ENCODE measurements around the gene RHCE.
"Not testable (repeated sequence)": the region's sequence is repeated elsewhere in the genome, so short reads cannot be mapped to it uniquely, and the experiment has no call there.

The RHCE gene

GRCh38 chr1:25397549-25397948, 23.1 kb downstream of the RHCE start:
- DNase-seq = not testable (repeated sequence)

- no peak for DNase-seq
Measured at GRCh38 chr1:25392841-25393240, 27.8 kb downstream of the RHCE start.

GRCh38 chr1:25389721-25390120, 30.9 kb downstream of the RHCE start:
- not testable (repeated sequence) for DNase-seq

DNA sequence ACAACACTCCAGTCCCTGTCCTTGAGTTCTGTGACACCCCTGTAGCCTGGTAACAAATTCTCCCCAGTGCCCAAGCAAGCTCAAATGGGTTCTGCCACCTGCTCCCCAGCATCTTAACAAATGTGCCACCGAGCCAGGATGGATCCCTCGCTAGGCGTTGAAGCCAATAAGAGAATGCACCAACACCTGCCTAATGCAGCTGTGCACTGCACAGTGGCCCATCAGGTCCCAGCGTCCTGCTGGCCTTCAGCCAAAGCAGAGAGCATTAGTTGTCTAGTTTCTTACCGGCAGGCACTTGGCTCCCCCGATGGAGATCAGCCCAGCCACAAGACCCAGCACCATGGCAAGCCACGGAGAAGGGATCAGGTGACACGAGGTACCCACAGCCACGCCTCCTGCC, 31.9 kb downstream of the RHCE start:
- DNase-seq = not testable (repeated sequence)

DNA sequence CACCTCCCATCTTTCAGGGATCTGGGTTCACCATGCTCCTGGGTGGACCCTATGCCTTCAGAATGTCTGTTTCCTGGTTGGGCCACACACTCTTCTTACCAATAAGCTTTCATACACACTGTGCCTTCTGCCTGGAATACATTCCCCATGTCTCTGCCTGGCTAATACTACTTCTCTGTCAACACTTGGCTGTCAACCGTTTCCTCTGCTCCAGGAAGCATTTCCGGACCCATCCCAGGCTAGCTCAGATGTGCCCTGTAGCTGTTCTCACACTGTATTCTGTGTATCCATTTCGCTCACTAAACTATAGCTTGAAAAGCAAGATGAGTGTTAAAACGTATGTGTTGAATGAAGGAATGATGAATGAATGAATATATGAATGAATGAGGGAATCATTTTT, 33.5 kb downstream of the RHCE start:
- not testable (repeated sequence) for DNase-seq

DNA sequence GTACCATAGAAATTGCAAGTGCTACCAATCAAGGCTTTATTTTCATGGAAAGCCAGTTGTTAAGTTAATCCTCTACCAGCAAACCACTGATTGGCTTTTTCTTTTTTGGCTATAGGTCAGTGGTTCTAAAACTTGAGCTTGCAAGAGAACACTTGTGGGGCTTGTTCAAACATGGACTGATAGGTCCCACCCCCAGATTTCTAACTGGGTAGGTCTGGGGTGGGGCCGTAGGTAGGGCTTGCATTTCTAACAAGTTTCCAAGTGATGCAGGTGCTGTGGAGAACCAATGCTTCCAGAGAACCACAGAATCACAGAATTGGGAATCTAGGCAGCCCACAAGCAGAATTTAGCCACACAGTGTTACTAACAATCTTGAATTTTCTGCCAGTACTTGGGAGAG, 36.8 kb downstream of the RHCE start:
- DNase-seq = not testable (repeated sequence)

DNA sequence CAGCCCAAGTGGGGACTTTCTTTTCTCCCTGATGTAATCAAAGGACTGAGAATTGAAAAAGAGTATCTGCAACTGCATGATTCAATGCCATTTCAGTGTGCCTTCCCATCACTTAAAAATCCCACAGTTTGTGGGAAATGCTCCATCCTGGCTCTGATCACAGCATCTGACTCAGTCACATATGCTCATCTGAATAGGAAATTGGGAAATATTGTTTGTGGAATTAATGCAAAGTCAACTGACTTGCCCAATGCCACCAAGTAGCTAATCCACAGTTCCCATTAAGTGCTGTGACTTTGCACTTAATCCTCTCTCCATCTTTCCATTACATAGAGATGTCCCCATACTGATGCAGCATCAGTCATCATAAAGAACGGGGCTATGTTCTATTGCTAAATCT, 37.5 kb downstream of the RHCE start:
- DNase-seq = not testable (repeated sequence)

GRCh38 chr1:25382543-25382942, 38.1 kb downstream of the RHCE start:
- DNase-seq = not testable (repeated sequence)

GRCh38 chr1:25378367-25378766, 42.3 kb downstream of the RHCE start:
- DNase-seq = not testable (repeated sequence)

DNA sequence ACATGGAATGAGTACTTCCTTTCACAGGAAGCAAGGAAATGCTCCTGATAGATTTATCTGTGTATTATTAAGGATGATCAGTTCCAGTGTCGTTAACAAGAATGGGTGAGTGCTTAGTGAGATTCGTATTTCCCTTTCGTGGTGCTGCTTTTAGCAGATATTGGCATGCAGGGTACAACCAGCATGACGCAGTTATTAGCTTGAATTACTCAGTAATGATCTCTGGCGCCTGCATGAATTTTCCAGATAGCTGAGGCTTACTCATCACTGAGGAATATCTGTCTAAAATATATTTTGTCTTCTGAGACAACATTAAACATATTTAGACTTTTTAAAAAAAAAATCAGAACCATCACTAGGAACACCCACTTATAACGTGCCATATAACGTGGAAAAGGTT, 48.9 kb downstream of the RHCE start:
- not testable (repeated sequence) for DNase-seq

- DNase-seq = not testable (repeated sequence)
Measured at GRCh38 chr1:25369691-25370271, 50.8 kb downstream of the RHCE start.

- DNase-seq = no peak
Measured at GRCh38 chr1:25369241-25369640, 51.4 kb downstream of the RHCE start.

DNA sequence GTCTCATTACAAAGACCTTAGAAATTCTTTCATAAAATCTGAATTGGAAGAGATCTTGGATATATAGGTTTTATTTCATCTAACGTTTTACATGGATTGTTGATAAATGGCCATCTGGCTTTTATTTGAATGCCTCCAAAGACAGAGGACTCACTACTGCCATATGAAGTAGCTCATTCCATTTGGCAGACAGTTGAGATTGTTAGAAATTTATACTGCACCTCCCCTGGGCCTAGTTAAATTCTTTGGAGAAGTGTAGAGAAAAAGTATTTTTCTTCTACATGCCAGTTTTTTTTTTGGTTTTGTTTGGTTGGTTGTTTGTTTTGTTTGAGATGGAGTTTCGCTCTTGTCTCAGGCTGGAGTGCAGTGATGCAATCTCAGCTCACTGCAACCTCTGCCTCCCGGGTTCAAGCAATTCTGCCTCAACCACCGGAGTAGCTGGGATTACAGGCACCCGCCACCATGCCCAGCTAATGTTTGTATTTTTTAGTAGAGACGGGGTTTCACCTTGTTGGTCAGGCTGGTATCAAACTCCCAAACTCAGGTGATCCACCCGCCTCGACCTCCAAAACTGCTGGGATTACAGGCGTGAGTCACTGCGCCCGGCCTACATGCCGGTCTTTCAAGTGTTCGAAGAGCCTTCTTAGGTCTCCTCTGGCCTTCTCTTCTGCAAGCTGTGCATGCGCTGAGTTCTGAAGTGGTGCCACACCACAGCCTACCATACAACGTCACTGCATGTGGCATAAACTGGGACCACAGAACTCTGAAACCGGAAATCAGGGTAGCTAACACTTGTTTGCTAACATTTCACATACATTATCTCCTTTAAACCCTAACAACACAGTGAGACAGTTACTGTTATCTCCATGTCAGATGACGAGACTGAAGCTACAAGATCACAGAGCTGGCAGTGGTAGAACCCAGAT, 57.7 kb downstream of the RHCE start:
- DNase-seq = not testable (repeated sequence)

DNA sequence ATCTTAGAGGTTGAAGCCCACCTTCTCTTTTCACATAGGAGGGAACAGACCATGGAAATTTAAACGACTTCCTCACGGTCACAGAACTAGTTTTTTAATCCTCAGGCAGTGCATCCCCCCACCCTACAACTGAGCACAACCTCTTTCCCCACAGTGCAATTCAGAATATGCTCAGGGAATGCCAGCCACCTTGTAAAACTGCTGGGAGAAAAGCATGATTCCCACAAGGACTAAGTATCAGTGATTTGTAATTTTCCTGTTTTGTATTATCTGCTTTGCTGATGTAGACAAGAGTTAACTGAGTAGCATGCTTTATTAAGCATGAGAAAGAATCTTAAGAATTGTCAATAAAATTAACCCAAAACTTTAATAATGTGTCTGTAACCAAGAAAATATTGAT, 58.7 kb downstream of the RHCE start:
- DNase-seq = no peak

GRCh38 chr1:25360596-25361581, 59.7 kb downstream of the RHCE start:
- no peak for DNase-seq

DNA sequence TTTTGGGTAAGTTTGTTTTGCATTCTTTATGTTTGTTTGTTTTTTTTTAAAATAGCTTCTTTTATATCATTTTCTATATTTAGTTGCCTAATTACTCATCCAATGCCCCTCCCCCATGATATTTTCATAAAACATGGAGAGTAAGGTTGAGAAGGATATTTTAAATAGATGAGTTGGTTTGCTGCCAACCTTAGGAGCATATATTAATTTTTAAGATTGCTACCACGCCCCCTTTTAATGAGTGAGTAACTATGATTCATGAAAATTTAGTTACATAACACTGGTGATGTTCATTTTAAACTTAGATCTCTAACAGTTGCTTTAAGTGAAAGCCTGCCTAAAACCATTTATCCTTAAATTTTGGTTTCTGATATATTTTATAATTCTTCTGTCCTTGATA, 63.8 kb downstream of the RHCE start:
- DNase-seq = no peak

- DNase-seq = no peak
Measured at GRCh38 chr1:25356441-25356840, 64.2 kb downstream of the RHCE start.

DNA sequence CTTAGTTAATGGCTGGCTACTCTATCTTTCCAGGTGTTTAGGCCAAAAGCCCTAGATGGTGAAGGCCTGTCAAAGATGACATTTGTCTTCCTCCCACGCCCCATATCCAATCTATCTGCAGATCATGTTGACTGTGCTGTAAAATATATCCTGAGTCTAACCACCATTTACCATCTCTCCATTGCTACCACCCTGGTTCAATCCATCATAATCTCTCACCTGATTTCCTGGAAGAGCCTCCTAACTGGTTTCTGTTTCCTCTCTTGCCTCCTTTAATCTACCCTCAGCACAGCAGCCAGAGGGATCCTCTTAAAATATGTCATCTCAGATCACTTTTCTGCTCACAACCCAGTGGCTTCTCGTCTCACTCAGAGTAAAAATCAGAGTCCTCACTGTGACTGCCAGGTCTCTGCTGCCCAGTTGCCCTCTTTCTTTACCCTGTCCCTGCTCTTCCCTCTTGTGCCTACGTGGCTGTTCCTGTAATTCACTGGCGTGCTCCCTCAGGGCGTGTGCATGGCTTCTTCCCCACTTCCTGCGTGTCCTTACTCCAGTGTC, 64.7 kb downstream of the RHCE start:
- no peak for DNase-seq

DNA sequence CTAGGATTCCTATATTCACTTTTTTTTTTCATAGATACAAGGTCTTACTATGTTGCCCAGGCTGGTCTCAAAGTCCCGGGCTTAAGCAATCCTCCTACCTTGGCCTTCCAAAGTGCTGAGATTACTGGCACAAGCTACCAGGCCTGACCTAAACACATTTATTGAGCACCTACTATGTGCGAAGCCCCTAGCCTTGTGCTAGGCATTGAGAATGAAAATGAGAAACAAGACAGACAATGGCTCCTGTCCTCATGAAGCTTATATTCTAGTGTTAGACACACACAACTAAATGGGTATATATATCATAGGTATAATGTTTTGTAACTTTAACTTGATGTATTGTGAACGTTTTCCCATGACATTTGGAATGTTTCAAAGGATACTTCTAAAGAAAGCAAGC, 71.0 kb downstream of the RHCE start:
- no peak for DNase-seq

DNA sequence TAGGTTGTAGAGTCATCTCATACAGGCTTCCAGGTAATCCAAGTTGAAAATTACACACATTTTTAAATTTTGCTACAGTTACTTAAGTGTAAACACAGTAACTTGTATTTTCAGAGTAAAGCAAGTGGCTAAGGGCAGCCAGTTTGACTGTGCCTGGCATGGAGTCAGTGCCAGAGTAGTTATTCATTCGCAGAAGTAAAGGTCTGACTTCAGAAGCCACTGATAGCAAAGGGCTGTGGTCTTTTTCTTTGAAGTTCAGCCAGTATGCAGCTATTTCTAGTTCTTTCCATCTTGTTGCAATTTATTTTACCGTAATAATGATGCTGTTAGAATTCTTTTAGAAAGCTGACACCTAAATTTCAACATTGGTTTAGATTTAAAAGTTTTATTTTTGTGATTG, 73.1 kb downstream of the RHCE start:
- DNase-seq = no peak

GRCh38 chr1:25343872-25344271, 76.8 kb downstream of the RHCE start:
- no peak for DNase-seq

GRCh38 chr1:25342846-25343245, 77.8 kb downstream of the RHCE start:
- no peak for DNase-seq

GRCh38 chr1:25341746-25342145, 78.9 kb downstream of the RHCE start:
- DNase-seq = no peak

Measured in activated CD8-positive, alpha-beta memory T cell treated with anti-CD3 and anti-CD28 coated beads, Interleukin-2, amount 50 U/mL, for 4 hours (primary cell).